GM21619 (cell line): ENCODE results near the gene TNFRSF19.

Source experiments
- ATAC-seq: cut with Tn5 transposase; IDR thresholded peaks from one replicate; pipeline ENCODE4 v1.9.1; 2021; ENCODE audit not compliant: unreplicated experiment

TNFRSF19 gene

GRCh38 chr13:23626700-23627099 lies 56.5 kb downstream of the TNFRSF19 start:
- no peak for ATAC-seq

GRCh38 chr13:23627410-23627809 lies 57.2 kb downstream of the TNFRSF19 start:
- ATAC-seq, result no peak

DNA sequence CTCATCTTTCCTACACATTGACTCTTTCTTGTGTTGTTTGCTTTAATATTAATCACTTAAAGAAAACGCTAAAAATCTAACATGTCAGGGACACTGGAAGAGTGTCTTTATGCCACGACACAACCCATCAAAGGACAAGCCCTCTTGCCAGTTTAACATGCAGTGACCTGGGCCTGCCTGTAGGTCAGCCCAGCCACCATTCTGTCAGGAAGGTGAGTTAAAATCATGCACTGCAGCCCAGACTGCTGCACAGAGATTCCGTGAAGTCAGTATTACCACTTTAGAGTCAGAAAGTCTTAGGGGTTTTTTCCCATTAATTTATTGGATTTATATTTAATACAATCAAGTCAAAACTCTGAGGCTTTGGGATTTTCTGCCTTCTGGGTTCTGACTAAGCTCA lies 58.0 kb downstream of the TNFRSF19 start:
- no peak for ATAC-seq

- ATAC-seq, result no peak
Observed at GRCh38 chr13:23628765-23629565, 58.8 kb downstream of the TNFRSF19 start.

DNA sequence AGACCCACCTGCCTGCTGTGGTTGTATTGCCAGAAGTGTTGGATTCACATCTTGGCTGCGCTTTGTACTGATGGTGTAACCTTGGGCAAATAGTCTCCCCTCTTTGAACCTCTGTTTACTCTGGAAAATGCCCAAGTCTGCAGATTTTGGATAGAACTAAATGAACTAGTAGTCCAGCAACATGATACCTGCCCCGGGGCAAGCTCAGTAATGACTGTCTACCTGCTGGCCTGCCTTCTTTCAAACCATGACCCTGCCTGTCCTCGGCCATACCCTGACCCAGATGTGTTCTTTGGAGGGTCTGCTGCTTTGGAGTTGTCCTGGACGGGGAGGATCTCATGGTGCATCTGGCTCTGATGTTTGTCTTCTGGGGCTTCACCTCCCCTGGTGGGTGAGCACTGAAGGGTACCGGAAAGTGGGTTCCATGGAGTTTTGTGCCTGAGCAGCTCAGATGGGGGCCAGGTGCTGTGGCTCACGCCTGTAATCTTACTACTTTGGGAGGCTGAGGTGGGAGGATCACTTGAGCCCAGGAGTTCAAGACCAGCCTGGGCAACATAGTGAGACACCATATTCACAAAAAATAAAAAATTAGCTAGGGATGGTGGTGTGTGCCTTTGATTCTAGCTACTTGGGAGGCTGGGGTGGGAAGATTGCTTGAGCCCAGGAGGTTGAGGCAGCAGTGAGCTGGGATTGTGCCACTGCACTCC lies 59.5 kb downstream of the TNFRSF19 start:
- ATAC-seq, result no peak

DNA sequence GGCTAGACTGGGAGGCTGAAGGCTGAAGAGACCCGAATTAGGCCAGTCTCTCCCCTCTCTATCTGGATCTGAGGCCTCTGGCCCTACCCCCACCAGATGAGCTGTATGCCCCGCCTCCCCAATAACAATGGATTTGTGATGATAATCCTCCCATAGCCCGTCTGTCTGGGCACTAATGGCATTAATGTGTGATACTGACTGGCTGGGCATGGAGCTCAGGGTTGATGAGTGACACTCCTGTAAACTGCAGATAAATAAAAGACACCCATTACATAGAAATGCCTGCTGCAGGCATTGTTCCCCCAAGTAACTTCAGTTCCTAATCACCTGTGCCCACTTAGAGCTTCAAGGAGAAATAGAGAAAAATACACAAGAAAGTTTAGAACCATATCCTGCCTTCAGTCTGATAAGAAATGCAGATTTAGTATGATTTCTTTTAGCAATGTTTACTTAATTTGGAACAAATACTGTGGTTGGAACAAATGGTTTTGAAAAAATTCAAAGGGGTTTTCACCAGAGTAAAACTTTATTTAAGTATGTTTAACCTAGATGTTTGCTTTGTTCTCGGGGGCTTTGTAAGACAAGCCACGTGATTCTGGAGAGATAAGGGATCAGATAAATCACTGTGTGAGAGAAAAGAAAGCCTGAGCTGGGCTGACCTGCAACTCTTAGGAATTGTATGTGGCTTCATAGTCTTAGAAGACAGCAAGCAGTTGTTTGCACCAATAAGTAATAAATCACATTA lies 60.3 kb downstream of the TNFRSF19 start:
- ATAC-seq, result no peak

- ATAC-seq, result no peak
Observed at GRCh38 chr13:23631311-23632047, 61.3 kb downstream of the TNFRSF19 start.

GRCh38 chr13:23632048-23632582 lies 61.9 kb downstream of the TNFRSF19 start:
- ATAC-seq, result no peak

DNA sequence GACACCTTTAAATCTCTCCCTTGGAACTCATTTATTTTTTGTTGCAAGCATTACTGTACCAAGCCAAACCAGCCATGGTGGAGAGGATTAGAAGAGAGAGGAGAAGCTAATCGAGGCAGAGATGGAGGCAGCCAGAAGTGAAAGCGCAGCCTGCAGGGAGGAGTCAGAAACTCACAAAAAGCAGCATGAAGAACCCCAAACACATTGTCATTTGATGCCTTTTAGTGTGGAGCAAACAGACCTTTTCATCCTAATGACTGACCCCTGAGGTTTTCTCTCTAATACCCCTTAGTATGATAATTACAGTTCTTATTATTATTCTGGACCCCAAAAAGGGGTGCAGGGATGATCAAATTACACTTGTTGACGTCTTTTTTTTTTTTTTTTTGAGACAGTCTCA lies 62.5 kb downstream of the TNFRSF19 start:
- no peak for ATAC-seq

GRCh38 chr13:23634897-23635296 lies 64.7 kb downstream of the TNFRSF19 start:
- ATAC-seq, result no peak

GRCh38 chr13:23636360-23636759 lies 66.1 kb downstream of the TNFRSF19 start:
- ATAC-seq, result no peak

DNA sequence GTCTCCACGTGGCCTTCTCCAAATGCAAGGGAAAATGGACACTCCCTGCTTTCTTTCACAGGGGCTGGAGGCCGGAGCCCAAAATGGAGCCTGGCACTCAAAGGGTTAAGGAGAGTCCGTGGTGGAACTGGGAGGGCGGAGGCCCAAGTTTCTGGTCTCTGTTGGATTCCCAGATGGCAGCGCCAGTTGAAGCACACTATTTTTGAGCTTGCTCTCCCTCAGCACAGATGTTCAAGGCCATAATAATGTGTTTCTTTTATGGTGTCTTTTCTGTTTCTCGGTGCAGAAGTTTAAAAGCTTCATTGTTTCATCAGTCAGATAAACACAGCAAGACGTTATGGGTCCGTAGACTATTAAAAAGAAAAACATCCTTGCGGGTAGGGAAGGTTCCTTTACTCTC lies 67.6 kb downstream of the TNFRSF19 start:
- no peak for ATAC-seq

- no peak for ATAC-seq
Observed at GRCh38 chr13:23639674-23640073, 69.5 kb downstream of the TNFRSF19 start.

DNA sequence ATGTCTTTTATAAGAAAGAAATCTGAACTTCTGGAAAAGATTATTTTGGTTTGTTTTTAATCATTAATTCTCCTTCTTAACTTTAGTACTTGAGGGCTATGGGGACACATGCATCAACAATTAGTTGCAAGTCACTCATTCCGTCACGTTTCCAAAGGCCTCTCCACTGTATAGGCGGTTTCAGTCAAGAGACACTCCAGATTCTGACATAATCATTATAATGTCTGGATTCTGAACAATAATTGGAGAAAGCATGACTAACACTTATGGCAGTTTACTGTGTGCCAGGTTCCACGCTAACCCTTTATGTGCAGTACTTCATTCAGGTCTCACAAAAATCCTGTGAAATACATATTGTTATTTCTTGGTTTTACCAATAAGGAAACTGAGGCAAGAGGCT lies 71.9 kb downstream of the TNFRSF19 start:
- ATAC-seq, result no peak

- no peak for ATAC-seq
Observed at GRCh38 chr13:23643338-23644125, 73.3 kb downstream of the TNFRSF19 start.

DNA sequence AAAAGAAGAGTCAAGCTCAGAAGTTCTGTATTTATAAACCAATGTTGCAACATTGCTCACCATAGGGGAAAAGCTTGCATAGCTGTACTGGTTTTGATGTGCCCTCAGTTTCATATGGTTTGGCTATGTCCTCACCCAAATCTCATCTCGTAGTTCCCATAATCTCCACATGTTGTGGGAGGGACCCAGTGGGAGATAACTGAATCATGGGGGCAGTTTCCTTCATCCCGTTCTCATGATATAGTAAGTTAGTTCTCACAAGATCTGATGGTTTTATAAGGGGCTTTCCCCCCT lies 73.9 kb downstream of the TNFRSF19 start:
- ATAC-seq, result no peak

DNA sequence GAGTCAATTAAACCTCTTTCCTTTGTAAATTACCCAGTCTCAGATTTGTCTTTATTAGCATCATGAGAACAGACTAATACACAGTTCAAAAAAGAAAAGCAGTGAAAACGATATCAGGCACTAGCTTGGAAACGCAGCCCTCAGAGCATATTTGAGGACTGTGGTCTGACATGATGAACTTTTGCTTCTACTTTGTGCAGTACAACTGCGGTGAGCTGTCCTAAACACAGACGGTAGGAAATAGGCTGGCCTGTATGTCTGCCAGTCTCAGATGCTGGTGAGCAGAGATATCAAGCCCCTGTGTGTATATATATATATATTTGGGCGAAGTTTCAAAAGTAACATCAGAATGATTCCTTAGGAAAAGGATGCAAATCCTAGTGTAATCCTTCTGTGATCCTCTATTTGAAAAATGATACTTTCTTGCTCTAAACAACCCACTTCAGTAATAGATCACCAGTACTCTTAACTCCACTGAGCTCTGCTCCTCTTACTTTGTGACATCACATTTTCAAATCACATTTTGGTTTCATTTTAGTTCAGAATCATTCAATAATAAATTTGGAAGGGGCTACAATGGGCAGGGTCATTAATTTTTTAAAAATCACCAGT lies 74.4 kb downstream of the TNFRSF19 start:
- ATAC-seq, result no peak

DNA sequence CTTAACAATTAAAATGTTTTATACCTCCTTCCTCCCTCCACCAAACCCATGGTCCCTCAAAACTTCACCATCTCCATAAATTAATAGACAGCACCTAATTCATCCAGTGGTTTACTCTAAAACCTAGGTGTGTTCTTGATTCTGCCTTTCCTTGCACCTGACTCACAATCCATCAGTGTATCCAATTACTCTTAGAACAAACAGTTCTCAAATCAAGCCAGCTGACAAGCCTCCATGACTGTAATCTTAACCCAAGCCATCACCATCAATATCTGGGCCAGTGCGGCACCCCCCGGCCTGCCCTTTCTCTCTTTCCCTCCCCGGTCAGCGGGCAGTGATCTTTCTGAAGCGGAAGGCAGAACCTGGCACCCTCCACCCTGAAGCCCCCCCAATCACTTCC lies 75.6 kb downstream of the TNFRSF19 start:
- no peak for ATAC-seq

GRCh38 chr13:23651439-23651838 lies 81.2 kb downstream of the TNFRSF19 start:
- no peak for ATAC-seq

DNA sequence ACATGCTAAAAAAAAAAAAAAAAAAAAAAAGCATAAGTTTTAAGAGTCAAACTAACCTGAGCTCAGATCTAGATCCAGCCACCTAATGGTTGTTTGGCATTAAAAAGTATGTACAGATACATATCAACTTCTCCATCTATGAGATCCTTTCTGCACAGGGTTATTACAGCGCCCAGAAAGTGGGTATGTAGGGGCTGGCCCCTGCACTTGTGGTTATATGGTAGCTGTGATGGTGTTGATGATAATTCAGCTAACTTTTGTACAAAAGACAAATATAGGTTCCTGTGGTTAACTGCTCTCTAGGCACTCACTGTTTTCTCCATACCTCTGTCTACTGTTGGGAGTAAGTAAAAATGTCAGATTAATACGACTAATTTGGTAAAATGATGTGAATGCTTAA lies 81.7 kb downstream of the TNFRSF19 start:
- ATAC-seq, result no peak
